Fibroblast of pulmonary artery (primary cell): ENCODE measurements around the gene RAB8B.
A peak's percentile ranks its signal among the peaks of the same experiment; 100 is the strongest.

Experiments used
- DNase-seq: peaks from one replicate; pipeline ENCODE4 v3.0.0-alpha.2; 2010; ENCODE audit warnings: low read depth
- H3K4me3 ChIP-seq: replicated peaks from 2 replicates; pipeline ENCODE4 v1.5.1; 2011; ENCODE audit warnings: low read depth, mild to moderate bottlenecking, control low read depth, low read length, moderate library complexity
- TF ChIP-seq, protein P1 (sequence below): IDR thresholded peaks from 2 replicates; pipeline ENCODE4 v1.5.1; 2011; ENCODE audit warnings: mild to moderate bottlenecking, control low read depth, low read length, inconsistent platforms; ENCODE audit errors: missing control alignments

RAB8B gene

DNA sequence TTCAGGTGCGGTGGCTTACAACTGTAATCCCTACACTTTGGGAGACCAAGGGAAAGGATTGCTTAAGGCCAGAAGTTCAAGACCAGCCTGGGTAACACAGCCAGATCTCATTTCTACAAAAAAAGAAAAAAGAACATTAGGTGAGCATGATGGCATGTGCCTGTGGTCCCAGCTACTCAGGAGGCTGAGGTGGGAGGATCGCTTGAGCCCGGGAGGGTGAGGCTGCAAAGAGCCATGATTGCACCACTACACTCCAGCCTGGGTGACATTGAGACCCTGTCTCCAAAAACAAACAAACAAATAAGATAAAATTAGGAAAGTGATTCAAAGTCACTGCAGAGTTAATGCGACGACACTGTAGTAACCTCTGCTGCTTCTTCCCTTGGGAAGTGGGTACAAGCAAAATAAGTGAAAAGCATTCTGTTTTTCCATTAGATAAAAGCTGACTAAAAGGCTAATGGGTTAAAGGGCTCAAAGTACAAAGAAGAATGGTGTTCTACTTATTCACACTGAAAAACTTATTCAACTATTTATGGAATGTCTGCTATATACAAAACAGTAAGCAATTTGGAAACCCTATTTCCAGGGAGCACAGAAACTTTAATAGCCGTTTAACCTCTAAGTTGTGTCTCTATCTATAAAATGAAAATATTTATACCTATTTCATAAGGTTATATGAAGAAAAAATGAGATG lies 24.1 kb upstream of the RAB8B start:
- DNase-seq: no peak
- TF ChIP-seq, protein P1, sequence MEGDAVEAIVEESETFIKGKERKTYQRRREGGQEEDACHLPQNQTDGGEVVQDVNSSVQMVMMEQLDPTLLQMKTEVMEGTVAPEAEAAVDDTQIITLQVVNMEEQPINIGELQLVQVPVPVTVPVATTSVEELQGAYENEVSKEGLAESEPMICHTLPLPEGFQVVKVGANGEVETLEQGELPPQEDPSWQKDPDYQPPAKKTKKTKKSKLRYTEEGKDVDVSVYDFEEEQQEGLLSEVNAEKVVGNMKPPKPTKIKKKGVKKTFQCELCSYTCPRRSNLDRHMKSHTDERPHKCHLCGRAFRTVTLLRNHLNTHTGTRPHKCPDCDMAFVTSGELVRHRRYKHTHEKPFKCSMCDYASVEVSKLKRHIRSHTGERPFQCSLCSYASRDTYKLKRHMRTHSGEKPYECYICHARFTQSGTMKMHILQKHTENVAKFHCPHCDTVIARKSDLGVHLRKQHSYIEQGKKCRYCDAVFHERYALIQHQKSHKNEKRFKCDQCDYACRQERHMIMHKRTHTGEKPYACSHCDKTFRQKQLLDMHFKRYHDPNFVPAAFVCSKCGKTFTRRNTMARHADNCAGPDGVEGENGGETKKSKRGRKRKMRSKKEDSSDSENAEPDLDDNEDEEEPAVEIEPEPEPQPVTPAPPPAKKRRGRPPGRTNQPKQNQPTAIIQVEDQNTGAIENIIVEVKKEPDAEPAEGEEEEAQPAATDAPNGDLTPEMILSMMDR: no peak
- no peak overlapping the region for H3K4me3 ChIP-seq

DNA sequence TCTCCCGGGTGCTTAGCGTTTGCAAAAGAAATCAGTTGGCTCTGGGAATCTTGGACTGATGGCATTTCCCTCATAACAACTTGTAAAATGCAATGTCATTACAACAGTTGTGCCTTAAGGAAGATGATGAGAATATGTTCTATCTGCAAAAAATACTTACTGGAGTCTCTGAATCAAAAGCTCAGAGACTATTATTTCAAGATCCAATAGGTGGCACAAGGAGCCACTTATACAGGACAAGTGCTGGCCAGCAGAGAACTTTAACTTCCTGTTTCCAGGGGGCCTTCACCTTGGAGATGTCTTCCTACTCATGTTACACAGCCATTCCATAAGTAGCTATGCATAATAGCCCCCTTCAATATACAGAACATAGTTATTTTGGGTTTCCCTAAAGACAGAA lies 23.2 kb upstream of the RAB8B start:
- H3K4me3 ChIP-seq: no peak overlapping the region
- DNase-seq: peak; percentile 35
- TF ChIP-seq, protein P1: peak; percentile 8

DNA sequence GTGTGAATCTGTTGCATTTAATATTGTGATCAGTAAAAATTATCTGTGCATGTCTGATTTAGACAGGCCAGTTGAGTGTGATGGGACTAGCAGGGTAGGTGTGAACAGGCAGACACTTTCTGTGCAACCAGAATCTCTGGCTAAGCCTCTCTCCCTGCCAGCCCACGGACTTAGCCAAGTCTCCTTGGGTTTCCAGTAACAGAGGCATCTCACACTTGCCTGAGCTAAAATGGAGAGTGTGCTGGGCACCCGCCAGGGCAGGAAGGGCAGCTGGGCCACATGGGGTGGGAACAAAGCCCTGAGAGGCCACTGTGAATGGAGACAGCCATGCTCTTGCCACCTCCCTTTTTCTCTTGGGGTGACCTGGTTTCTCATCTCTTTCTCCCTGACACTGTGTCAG lies 19.6 kb upstream of the RAB8B start:
- TF ChIP-seq, protein P1: no peak
- DNase-seq: no peak
- no peak overlapping the region for H3K4me3 ChIP-seq

DNA sequence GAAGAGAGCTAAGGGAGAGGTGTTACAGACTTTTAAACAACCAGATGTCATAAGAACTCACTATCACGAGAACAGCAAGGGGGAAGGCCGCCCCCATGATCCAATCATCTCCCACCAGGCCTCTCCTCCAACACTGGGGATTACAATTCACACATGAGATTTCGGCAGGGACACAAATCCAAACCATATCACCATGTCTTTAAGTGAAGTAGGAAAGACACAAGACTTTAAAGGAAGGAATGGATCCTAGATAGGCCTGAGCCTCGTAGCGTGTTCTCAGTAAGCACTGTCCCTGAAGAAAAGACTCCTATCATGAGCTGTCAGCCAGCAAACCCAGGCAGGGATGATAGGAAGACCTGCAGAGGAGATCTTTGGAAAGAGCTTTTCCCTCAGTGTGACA lies 17.0 kb upstream of the RAB8B start:
- no peak overlapping the region for H3K4me3 ChIP-seq
- TF ChIP-seq, protein P1: no peak
- DNase-seq: no peak

DNA sequence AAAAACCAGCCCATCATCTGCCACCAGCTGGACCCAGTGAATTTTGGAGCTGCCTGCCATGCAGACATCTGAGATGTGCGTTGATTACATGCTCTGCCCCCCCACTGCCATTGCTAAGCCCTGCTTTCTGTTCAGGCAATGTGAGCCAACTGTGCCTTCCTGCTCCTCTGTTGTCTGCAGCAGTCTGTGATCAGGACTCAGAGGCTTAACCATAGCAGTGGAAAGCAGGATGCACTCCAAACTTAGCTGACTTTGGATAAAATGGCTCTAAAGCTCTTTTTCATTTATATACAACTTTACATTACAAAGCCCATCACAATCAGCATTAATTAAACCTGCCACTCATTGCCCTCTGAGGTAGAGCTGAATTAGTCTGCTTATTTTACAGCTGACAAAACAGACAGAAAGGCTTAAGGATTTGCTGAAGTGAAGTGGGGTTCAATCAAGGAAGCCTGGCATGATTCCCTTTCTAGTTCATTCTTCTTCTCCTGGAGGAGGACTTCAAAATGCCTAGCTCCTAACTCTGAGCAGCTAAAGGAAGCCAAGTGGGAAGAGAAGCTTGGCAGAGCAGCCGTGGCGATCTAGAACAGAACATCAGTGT lies 16.5 kb upstream of the RAB8B start:
- H3K4me3 ChIP-seq: no peak overlapping the region
- TF ChIP-seq, protein P1: no peak

DNA sequence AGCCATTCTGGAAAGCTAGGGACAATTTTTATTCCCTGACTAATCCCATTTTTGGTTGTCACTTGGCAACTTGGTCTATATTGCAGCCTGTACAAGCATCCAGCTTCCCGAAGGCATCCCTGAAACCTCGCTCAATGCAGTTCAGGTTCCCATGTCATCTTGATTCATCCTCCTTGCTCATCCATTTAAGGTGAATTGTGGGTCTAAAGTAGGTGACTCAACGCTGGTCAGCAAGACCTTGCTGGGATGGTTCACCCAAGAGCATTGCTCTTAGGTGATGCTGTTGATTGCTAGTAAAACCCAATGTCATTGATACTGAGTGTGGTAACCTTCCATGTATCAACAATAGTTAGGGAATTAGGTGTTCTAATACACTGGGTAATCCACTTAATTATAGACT lies 13.1 kb upstream of the RAB8B start:
- TF ChIP-seq, protein P1: no peak
- no peak overlapping the region for H3K4me3 ChIP-seq
- no peak for DNase-seq

More for the DNA sequence above, 16.5 kb upstream of the RAB8B start:
- DNase-seq: no peak

DNA sequence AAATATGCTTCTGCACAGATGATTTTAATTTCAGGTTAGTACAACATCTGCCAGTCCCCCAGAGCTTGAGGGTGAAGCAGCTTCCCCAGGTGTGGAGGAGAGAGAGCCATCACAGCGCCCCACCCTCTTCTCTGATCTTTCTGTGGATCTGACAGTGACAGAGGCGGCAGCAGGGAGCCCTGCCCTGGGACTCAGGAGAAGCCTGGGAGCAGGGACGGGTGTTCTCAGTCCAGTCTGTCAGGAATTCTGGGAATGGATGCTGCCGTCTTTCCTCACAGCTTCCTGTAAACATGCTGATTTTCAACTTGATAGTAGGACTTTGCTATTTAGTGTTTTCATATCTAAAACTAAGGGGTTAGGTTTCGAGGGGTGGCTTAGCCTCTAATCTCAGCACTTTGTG lies 11.4 kb upstream of the RAB8B start:
- TF ChIP-seq, protein P1: no peak
- H3K4me3 ChIP-seq: no peak overlapping the region
- no peak for DNase-seq
